HCT116 (cell line): ENCODE data around the gene ELMOD3.

Source experiments
- EGR1 ChIP-seq: IDR thresholded peaks from 2 replicates; pipeline ENCODE4 v1.6.1; 2012; ENCODE audit warnings: low read depth
- YY1 ChIP-seq: IDR thresholded peaks from 2 replicates; pipeline ENCODE4 v1.6.1; 2011; ENCODE audit warnings: low read length, low read depth, moderate library complexity, mild to moderate bottlenecking; ENCODE audit not compliant: insufficient replicate concordance; ENCODE audit errors: extremely low read depth
- TF ChIP-seq, protein P1 (sequence below), 3 experiments: fragments of 200-600 bp in 1 of 3; sonication (generic) in 1 of 3; IDR thresholded peaks in 2 of 3; conservative IDR thresholded peaks in 1 of 3; 2 replicates each; pipeline ENCODE4 v1.5.1; 2012 to 2017; ENCODE audit warnings: low read depth in 2 of 3, low read length in 2 of 3, antibody characterized with exemption in 1 of 3, borderline replicate concordance in 1 of 3, control low read depth in 1 of 3, mild to moderate bottlenecking in 1 of 3, mixed read lengths in 1 of 3, mixed run types in 1 of 3, moderate library complexity in 1 of 3; ENCODE audit not compliant: insufficient read depth in 1 of 3

DNA sequence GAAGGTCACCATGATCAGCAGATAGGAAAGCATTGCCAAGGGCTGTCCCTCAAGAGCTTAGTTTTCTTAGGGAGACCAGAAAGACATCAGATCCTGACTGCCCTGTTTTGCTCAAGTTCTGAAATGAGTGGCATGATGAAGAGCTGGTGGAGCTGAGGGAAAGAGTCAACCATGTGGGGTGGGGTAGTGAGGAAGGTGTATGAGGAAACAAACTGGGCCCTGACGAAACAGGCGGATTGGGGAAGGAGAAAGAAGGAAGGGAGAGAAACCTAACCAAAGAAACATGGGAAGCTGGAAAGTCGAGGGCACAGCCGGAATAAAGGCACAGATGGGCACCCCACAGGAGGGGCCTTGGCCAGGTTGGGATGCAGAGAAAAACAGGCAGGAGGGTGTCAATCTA is 34.8 kb upstream of the ELMOD3 start:
- TF ChIP-seq, protein P1, sequence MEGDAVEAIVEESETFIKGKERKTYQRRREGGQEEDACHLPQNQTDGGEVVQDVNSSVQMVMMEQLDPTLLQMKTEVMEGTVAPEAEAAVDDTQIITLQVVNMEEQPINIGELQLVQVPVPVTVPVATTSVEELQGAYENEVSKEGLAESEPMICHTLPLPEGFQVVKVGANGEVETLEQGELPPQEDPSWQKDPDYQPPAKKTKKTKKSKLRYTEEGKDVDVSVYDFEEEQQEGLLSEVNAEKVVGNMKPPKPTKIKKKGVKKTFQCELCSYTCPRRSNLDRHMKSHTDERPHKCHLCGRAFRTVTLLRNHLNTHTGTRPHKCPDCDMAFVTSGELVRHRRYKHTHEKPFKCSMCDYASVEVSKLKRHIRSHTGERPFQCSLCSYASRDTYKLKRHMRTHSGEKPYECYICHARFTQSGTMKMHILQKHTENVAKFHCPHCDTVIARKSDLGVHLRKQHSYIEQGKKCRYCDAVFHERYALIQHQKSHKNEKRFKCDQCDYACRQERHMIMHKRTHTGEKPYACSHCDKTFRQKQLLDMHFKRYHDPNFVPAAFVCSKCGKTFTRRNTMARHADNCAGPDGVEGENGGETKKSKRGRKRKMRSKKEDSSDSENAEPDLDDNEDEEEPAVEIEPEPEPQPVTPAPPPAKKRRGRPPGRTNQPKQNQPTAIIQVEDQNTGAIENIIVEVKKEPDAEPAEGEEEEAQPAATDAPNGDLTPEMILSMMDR (IDR thresholded peaks at IDR 0.05 in 2 of 3, conservative IDR thresholded peaks at IDR 0.05 in 1 of 3; ENCODE audit: borderline replicate concordance in 1 of 3, insufficient read depth in 1 of 3, low read depth in 2 of 3, low read length in 2 of 3) = no peak
- no peak for TF ChIP-seq YY1
- no peak for TF ChIP-seq EGR1
